GM12874 (cell line): ENCODE measurements around the gene CLDN25.

Experiments used
- CTCF ChIP-seq: IDR thresholded peaks from 2 replicates; pipeline ENCODE4 v1.5.1; 2011; ENCODE audit warnings: low read depth, mild to moderate bottlenecking, control low read depth, low read length, moderate library complexity; ENCODE audit not compliant: insufficient read depth

Gene CLDN25

DNA sequence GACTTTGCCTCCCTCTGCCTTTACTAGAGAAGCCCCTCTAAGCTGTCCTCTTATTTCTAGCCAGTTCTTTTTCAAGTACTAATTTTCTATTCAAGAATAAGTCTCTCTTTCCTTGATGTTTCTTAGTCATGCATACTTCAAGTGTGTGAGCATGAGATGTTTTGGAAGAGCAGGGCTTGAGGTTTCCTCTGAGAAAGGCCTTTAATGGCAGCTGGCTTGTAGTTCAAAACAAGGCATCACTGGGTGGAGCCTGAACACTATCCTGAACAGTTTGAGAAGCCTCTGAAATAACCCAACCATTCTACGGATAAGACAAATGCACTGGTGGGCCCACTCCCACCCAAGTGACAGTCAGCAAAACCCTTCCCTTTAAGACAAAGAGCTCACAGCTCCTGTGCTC, 37.6 kb downstream of the CLDN25 start:
- no peak for TF ChIP-seq CTCF

DNA sequence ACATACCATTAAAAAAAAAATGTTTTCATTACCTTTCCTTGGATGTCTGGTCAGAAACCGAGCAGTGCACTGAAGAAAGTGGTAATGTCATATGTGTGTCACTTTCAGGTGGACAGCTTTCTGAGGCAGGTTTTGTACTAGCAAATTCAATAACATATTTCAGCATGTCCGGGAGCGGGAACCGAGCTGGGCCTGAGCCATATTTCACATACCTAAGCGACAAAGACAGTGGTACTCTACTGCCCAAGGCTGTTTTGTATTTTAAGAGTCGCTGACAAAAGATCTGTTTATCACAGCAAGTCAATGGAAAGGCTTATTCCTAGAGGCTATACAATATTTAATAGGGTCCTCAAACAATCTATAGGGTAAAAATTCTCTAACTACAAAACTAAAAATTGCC, 38.0 kb downstream of the CLDN25 start:
- TF ChIP-seq CTCF, result no peak

GRCh38 chr11:113818426-113818825, 38.8 kb downstream of the CLDN25 start:
- TF ChIP-seq CTCF, result no peak

GRCh38 chr11:113827477-113827876, 47.9 kb downstream of the CLDN25 start:
- TF ChIP-seq CTCF, result no peak

DNA sequence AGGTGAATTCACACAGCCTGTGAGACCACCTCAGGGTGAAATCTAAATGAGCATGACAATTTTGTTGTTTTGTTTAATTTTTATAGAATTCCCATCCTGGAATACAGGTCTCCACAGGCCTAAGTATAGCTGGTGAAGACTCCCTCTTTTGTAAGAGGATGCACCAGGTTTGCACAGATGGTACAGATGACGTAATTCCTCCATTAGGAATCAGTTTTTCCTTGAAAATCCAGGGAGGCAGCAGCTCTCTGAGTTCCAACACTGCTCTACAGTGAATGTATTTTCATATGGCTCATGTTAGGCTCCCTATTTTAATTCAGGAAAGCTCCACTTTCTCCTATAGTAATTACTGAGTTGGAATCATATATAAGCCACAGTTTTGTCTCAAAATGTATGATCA, 48.6 kb downstream of the CLDN25 start:
- TF ChIP-seq CTCF, result no peak

DNA sequence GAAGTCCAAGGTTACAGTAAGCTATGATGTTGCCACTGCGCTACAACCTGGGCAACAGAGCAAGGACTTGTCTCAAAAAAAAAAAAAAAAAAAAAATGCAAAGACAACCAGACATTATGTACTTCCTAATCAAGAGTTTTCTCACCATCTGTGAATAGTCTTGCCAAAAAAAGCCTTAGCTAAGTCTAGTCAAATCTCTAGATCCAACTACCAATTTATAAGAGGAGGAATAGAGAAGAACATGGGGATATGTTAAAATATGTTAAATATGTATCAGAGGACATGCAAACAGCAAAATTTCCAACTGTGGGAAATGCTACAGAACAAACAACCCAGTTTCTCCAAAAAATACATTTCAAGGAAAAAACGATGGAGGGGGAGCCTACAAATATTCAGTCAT, 50.2 kb downstream of the CLDN25 start:
- TF ChIP-seq CTCF, result no peak
